Spleen (tissue), 7 donors: ENCODE measurements around the gene TNFSF4.

Experiments
- CTCF ChIP-seq, 11 experiments: fragments of 200-600 bp in 7 of 11; fragments of 450-650 bp in 4 of 11; sonication (generic) in 4 of 11; IDR thresholded peaks in 8 of 11; conservative IDR thresholded peaks in 3 of 11; 1 replicate in 7 of 11; 2 replicates in 4 of 11; pipeline versions ENCODE4 v1.4.0 to v1.8.0; 2016 to 2021; ENCODE audit warnings: antibody characterized with exemption in 11 of 11, inconsistent platforms in 4 of 11, mild to moderate bottlenecking in 1 of 11
- POLR2A ChIP-seq, 3 donors: fragments of 450-650 bp; IDR thresholded peaks; one replicate each; pipeline ENCODE4 v1.5.1; 2017; ENCODE audit warnings: antibody characterized with exemption in 3 of 3, mild to moderate bottlenecking in 1 of 3
- POLR2AphosphoS5 ChIP-seq, 3 donors: sonication (generic); formaldehyde crosslinking; IDR thresholded peaks; one replicate each; pipeline ENCODE4 v1.5.1; 2017; ENCODE audit warnings: antibody characterized with exemption in 3 of 3
- donor health status: DM: no; HTN: no; CAD: no; lungs with moderate emphysema.
- donor health status: DM: no; HTN: no; CAD: no.
- donor health status: DM: no; HTN: no; CAD: no.

- TF ChIP-seq CTCF (IDR thresholded peaks at IDR 0.05 in 8 of 11, conservative IDR thresholded peaks at IDR 0.05 in 3 of 11): no peak
- no peak for TF ChIP-seq POLR2AphosphoS5 (IDR thresholded peaks at IDR 0.05)
- TF ChIP-seq POLR2A (IDR thresholded peaks at IDR 0.05): no peak
These were observed 66.4 kb downstream of the TNFSF4 start for GRCh38 chr1:173140733-173141132.
